Activated CD4-positive, alpha-beta T cell treated with anti-CD3 and anti-CD28 coated beads for 48 hours (primary cell): ENCODE data around the gene SPNS1.
"Not testable (repeated sequence)": the region's sequence is repeated elsewhere in the genome, so short reads cannot be mapped to it uniquely, and the experiment has no call there.

Experiments used
- DNase-seq: peaks from one replicate; pipeline ENCODE4 v3.0.0-alpha.2; 2020

Gene SPNS1

GRCh38 chr16:28974437-28975157, at the start of gene SPNS1:
Gene SPNS1 (plus strand): TSS chr16:28974778. CDS start chr16:28975152, 374 bp downstream.
- peak; percentile 97 for DNase-seq

GRCh38 chr16:28925386-28926228, 49.0 kb upstream of the SPNS1 start:
- DNase-seq, result peak; percentile 89

GRCh38 chr16:28926284-28926683, 48.3 kb upstream of the SPNS1 start:
- not testable (repeated sequence) for DNase-seq

GRCh38 chr16:28927815-28928214, 46.8 kb upstream of the SPNS1 start:
- no peak for DNase-seq

DNA sequence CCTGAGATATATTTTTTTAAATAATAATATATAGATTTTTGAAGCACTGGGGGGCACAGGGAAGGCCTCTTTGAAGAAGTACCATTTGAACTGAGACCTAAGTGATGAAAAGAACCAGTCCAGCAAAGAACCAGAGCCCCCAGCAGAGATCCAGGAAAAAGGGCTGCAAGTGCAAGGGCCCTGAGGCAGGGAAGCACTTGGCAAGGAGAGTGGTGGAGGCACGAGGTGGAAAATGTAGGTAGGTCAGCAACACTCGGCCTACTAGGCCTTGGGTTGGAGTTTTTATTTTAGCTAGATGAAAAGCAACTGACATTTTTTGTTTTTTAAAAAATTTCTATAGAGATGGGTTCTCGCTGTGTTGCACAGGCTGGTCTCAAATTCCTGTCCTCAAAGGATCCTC, 44.4 kb upstream of the SPNS1 start:
- DNase-seq, result no peak

DNA sequence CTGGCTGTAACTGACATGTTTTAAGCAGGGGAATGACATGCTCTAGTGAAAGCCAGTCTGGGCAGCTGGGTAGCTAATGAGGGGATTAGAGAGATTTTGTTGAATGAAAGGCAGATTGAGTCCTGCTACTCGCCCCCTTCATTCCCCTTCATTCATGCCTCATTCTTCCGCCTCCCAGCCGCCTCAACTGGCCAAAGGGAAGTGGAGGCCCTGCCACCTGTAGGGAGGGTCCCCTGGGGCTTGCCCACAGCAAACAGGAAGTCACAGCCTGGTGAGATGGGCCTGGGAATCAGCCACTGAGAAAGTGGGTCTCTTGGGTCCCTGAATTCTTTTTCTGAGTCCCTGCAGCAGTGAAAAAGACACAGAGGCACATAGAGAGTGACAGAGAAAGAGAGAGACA, 43.9 kb upstream of the SPNS1 start:
- no peak for DNase-seq

- DNase-seq, result no peak
Observed at GRCh38 chr16:28931801-28932225, 42.8 kb upstream of the SPNS1 start, which contains the start of gene CD19. Gene CD19 (plus strand): TSS chr16:28931971. CDS start chr16:28932001, 30 bp downstream.

DNA sequence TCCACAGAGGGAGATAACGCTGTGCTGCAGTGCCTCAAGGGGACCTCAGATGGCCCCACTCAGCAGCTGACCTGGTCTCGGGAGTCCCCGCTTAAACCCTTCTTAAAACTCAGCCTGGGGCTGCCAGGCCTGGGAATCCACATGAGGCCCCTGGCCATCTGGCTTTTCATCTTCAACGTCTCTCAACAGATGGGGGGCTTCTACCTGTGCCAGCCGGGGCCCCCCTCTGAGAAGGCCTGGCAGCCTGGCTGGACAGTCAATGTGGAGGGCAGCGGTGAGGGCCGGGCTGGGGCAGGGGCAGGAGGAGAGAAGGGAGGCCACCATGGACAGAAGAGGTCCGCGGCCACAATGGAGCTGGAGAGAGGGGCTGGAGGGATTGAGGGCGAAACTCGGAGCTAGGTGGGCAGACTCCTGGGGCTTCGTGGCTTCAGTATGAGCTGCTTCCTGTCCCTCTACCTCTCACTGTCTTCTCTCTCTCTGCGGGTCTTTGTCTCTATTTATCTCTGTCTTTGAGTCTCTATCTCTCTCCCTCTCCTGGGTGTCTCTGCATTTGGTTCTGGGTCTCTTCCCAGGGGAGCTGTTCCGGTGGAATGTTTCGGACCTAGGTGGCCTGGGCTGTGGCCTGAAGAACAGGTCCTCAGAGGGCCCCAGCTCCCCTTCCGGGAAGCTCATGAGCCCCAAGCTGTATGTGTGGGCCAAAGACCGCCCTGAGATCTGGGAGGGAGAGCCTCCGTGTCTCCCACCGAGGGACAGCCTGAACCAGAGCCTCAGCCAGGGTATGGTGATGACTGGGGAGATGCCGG, 42.0 kb upstream of the SPNS1 start:
- no peak for DNase-seq

DNA sequence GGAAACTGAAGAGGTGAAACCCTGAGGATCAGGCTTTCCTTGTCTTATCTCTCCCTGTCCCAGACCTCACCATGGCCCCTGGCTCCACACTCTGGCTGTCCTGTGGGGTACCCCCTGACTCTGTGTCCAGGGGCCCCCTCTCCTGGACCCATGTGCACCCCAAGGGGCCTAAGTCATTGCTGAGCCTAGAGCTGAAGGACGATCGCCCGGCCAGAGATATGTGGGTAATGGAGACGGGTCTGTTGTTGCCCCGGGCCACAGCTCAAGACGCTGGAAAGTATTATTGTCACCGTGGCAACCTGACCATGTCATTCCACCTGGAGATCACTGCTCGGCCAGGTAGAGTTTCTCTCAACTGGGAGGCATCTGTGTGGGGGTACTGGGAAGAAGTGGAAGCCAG, 41.4 kb upstream of the SPNS1 start:
- DNase-seq, result no peak

DNA sequence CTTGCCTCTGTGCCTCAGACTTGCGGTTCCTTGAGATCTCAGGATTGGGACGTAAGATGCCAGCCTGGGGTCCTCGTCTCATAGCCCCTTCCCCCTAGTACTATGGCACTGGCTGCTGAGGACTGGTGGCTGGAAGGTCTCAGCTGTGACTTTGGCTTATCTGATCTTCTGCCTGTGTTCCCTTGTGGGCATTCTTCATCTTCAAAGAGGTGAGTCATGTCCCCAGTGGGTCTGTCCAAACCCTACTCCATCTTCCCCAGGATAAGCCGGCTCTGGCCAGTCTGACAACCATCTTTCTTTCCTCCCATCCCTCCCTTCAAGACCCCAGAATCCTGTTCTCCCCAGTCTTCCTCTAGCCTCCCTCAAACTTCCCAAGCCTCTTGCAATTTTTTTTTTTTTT, 39.2 kb upstream of the SPNS1 start:
- DNase-seq, result no peak

DNA sequence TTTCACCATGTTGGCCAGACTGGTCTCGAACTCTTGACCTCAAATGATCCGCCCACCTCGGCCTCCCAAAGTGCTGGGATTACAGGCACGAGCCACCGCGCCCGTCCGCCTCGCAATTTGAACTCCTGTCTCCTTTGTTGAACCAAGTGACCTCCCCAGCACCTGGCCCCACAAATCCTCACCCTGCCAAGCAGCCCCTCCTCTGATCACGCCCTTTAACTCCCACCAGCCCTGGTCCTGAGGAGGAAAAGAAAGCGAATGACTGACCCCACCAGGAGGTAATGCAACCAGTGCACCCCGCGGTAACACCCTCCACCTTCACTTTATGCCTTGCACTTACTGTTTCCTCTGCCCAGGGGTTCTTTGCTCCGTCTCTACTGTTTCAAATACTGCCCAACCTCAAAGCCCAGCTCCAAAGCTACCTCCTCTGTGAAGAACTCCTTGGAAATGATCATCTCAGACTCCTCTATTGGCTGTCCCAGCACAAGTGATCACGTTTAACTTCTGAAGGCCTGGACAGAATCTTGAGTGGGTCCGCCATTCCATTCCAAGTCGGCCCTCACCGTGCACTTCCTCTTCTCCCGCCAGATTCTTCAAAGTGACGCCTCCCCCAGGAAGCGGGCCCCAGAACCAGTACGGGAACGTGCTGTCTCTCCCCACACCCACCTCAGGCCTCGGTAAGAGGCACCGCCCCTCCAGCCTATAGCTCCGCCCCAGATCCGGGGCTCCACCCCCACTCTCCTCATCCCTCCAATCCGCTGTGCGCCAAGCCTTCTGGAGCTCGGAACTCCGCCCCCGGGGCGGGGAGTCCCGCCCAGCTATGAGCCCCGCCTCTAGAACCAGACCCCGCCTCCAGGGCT, 38.4 kb upstream of the SPNS1 start:
- DNase-seq, result peak; percentile 95

GRCh38 chr16:28936784-28937155, 37.8 kb upstream of the SPNS1 start:
- no peak for DNase-seq

- DNase-seq, result no peak
Observed at GRCh38 chr16:28937222-28937876, 37.2 kb upstream of the SPNS1 start.

- no peak for DNase-seq
Observed at GRCh38 chr16:28938721-28939120, 35.9 kb upstream of the SPNS1 start.

- DNase-seq, result not testable (repeated sequence)
Observed at GRCh38 chr16:28939825-28940224, 34.8 kb upstream of the SPNS1 start.

DNA sequence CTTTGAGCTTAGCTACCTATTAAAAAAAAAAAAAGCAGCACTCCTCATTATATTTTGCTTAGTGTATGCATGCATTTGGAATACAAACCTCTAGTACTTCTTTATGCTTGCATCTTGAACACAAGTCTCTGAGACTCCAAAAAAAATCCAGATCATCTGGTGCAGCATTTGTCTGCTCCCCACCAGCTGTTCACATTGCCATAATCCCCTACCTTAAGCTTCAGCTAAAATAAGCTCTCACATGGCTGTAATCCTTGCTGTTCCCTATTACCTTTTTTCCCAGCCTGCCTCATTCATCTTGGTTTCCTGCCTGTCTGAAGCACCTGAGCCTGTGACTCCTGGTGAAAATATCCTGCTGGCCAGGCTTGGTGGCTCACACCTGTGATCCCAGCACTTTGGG, 31.3 kb upstream of the SPNS1 start:
- DNase-seq, result no peak

DNA sequence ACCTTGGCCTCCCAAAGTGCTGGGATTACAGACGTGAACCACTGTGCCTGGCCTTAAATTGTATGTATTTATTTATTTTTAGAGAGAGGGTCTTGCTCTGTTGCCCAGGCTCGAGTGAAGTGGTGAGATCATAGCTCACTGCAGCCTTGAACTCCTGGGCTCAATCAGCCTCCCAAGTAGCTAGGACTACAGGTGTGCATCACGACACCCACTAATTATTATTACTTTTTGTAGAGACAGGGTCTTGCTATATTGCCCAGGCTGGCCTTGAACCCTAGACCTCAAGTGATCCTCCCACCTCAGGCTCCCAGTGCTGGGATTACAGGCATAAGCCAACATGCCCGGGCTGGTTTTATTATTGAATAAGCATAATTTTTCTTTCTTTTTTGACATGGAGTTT, 27.9 kb upstream of the SPNS1 start:
- DNase-seq, result no peak

DNA sequence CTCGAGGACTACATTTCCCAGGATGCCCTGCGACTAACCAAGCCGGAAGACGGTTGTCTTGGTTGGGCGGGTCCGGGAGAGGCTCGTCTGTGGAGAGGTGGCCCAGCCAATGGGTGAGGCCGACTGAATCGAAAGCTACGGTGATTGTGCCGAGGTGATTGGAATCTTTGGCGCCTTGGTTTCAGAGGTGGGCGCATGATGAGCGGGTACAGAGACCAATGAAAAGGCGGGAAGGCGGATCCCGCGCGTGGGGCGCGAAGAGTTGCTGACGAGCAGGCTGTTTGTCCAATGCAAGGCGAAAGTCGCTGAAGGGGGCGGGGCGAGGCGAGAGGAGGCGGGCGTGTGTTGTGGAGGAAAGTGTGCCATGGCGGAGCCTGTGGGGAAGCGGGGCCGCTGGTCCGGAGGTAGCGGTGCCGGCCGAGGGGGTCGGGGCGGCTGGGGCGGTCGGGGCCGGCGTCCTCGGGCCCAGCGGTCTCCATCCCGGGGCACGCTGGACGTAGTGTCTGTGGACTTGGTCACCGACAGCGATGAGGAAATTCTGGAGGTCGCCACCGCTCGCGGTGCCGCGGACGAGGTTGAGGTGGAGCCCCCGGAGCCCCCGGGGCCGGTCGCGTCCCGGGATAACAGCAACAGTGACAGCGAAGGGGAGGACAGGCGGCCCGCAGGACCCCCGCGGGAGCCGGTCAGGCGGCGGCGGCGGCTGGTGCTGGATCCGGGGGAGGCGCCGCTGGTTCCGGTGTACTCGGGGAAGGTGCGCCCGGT, 23.7 kb upstream of the SPNS1 start, which contains the start of gene NFATC2IP:
NFATC2IP (plus strand) TSS at position 290 of the 762 bp plus-strand sequence; CDS start at position 365, 75 bp downstream.
- peak; percentile 100 for DNase-seq

DNA sequence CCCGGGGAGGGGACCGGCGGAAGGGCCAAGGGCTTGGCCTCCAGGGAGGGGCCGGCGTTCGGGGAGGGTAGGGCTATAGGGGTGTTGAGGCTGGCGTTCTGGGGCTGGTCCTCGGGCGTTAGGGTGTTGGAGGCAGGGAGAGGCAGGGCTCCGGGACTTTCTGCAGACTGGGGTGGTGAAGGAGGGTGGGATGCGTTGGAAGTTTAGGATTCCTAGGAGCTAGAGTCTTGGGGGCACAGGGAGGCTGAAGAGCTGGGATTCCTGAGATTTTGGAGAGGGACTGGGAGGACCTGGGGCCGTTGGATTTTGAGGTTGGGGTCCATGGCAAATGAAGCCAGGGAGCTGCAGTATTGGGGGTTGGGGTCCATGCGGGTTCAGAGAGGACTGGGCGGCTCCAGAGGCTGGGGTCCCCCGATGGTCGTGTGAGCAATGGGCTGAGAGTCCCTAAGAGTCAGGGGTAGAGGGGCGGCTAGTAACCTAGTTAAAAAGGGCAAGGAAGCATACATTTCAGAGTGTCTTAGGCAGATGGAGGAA, 23.1 kb upstream of the SPNS1 start:
- DNase-seq, result peak; percentile 54

DNA sequence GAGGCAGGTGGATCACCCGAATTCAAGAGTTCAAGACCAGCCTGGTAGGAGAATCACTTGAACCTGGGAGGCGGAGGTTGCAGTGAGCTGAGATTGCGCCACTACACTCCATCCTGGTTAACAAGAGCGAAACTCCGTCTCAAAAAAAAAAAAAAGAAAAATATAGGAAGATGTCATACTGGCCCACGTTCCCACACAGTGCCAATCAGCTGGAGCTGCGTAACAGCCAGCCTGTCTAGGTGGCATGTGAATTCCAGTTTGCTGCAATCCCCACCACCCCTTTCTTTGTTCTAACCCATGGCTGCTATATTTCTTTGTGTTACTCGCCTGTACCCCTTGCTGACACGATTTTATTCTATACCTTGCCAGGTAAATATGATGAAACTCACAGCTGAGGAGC, 16.4 kb upstream of the SPNS1 start:
- DNase-seq, result no peak

GRCh38 chr16:28958836-28959235, 15.7 kb upstream of the SPNS1 start:
- DNase-seq, result no peak
